SK-N-SH (cell line): ENCODE measurements around the gene HNF1A.

Source experiments
- CTCF ChIP-seq: fragments of 200-600 bp; sonication (generic); IDR thresholded peaks from 2 replicates; pipeline ENCODE4 v1.6.1; 2017; ENCODE audit warnings: antibody characterized with exemption, mild to moderate bottlenecking, moderate library complexity
- EZH2phosphoT487 ChIP-seq: fragments of 200-600 bp; sonication (generic); IDR thresholded peaks from 2 replicates; pipeline ENCODE4 v1.6.1; 2017; ENCODE audit warnings: low read depth, mixed run types, mild to moderate bottlenecking, antibody characterized with exemption, moderate library complexity, borderline replicate concordance
- NRF1 ChIP-seq: IDR thresholded peaks from 2 replicates; pipeline ENCODE4 v1.6.1; 2012; ENCODE audit warnings: low read depth, mild to moderate bottlenecking, low read length
- RAD21 ChIP-seq: IDR thresholded peaks from 2 replicates; pipeline ENCODE4 v1.6.1; 2012; ENCODE audit warnings: mild to moderate bottlenecking, low read length
- YY1 ChIP-seq: IDR thresholded peaks from 2 replicates; pipeline ENCODE4 v1.4.0; 2012; ENCODE audit warnings: low read depth, mild to moderate bottlenecking

DNA sequence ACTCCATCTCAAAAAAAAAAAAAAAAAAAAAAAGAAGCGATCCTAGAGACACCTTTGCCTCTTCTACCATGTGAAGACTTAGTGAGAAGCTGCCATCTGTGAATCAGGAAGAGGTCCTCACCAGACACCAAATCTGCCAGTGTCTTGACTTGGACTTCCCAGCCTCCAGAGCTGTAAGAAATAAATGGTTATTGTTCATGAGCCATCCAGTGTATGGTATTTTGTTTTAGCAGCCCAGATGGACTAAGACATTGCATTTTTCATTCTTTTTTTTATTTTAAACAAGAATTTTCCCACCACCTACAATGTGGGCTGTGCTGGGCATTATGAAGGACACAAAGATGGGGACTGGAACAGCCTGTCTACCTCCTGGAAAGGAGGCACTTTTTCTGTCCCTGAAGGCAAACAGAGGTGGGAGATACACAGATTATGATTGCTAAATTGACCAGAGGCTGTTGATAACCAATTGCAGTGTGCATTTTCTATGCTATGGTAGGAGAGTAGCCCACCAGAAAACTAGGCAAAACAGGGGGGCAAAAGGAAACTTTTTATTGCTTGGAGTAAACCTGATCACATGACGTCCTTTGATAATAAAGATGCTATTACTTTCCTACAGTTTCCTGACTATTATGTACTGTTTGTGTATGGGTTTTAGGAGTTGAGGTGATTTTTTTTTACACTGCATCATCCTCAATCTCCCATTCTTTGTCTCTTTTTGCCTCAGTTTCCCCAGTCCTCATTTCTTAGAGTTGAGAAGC, 40.7 kb downstream of the HNF1A start:
- TF ChIP-seq CTCF: no peak
- TF ChIP-seq NRF1: no peak
- TF ChIP-seq RAD21: no peak
- no peak for TF ChIP-seq EZH2phosphoT487
- TF ChIP-seq YY1: no peak
